NCI-H345 treated with DMSO at 0.1 percent for 48 hours (cell line): ENCODE data around the gene ZNF594.
"Not testable (repeated sequence)": the region's sequence is repeated elsewhere in the genome, so short reads cannot be mapped to it uniquely, and the experiment has no call there.

Source experiments
- DNase-seq: peaks from one replicate; lab custom pipeline; 2025; ENCODE audit not compliant: unreplicated experiment; lab: John Stamatoyannopoulos, UW

Gene ZNF594

GRCh38 chr17:5191541-5192417 is at the start of gene ZNF594:
ZNF594 (minus strand) TSS chr17:5191868; CDS start chr17:5184256, 7,612 bp downstream.
- DNase-seq, result peak; percentile 90

- not testable (repeated sequence) for DNase-seq
Observed at GRCh38 chr17:5239769-5240168, 48.1 kb upstream of the ZNF594 start.

GRCh38 chr17:5238333-5238732 is 46.7 kb upstream of the ZNF594 start:
- DNase-seq, result no peak

- DNase-seq, result peak; percentile 15
Observed at GRCh38 chr17:5237541-5238016, 45.9 kb upstream of the ZNF594 start.

GRCh38 chr17:5236938-5237540 is 45.4 kb upstream of the ZNF594 start:
- DNase-seq, result no peak

- no peak for DNase-seq
Observed at GRCh38 chr17:5234645-5235576, 43.2 kb upstream of the ZNF594 start, which contains the start of gene SCIMP. SCIMP (minus strand) TSS chr17:5234860; CDS start chr17:5234755, 105 bp downstream.

GRCh38 chr17:5233492-5233891 is 41.8 kb upstream of the ZNF594 start:
- not testable (repeated sequence) for DNase-seq

- DNase-seq, result no peak
Observed at GRCh38 chr17:5226940-5227878, 35.5 kb upstream of the ZNF594 start.

- DNase-seq, result no peak
Observed at GRCh38 chr17:5225668-5226457, 34.2 kb upstream of the ZNF594 start.

GRCh38 chr17:5221912-5222311 is 30.2 kb upstream of the ZNF594 start:
- not testable (repeated sequence) for DNase-seq

- DNase-seq, result no peak
Observed at GRCh38 chr17:5220074-5220473, 28.4 kb upstream of the ZNF594 start.

- no peak for DNase-seq
Observed at GRCh38 chr17:5219536-5219935, 27.9 kb upstream of the ZNF594 start.

GRCh38 chr17:5217562-5217961 is 25.9 kb upstream of the ZNF594 start:
- DNase-seq, result not testable (repeated sequence)

- no peak for DNase-seq
Observed at GRCh38 chr17:5211458-5211857, 19.8 kb upstream of the ZNF594 start.

GRCh38 chr17:5210614-5211252 is 19.1 kb upstream of the ZNF594 start:
- no peak for DNase-seq

- DNase-seq, result no peak
Observed at GRCh38 chr17:5210091-5210490, 18.4 kb upstream of the ZNF594 start.

- no peak for DNase-seq
Observed at GRCh38 chr17:5209396-5209795, 17.7 kb upstream of the ZNF594 start.

GRCh38 chr17:5203908-5204294 is 12.2 kb upstream of the ZNF594 start:
- DNase-seq, result no peak
